Neural cell (in vitro differentiated cells): ENCODE results near the gene ARFGAP3. TPM values are rescaled to one million over a fixed set of nuclear protein-coding genes. Genes with fewer than 3 reads are reported as not detected.

ENCODE experiments used
- H2AFZ ChIP-seq: fragments of 200-600, 300-800 bp; sonication (generic), shearing (Covaris generic); 2 replicates; pipeline ENCODE4 v1.6.0; 2014; ENCODE audit warnings: low read depth, mild to moderate bottlenecking, antibody characterized with exemption, low read length, moderate library complexity
- H3F3A ChIP-seq: fragments of 200-600 bp; shearing (Covaris generic); 2 replicates; pipeline ENCODE4 v1.6.1; 2016; ENCODE audit warnings: mild to moderate bottlenecking, moderate library complexity, mixed read lengths, antibody characterized with exemption, low read length; ENCODE audit not compliant: insufficient read depth, poor library complexity, severe bottlenecking
- H3K27ac ChIP-seq: fragments of 200-600, 300-800 bp; sonication (generic), shearing (Covaris generic); 2 replicates; pipeline ENCODE4 v1.5.1; 2014; ENCODE audit warnings: mild to moderate bottlenecking, low read length, moderate library complexity
- H3K27me3 ChIP-seq: fragments of 300-800, 200-600 bp; sonication (generic), shearing (Covaris generic); 2 replicates; pipeline ENCODE4 v1.6.0; 2014; ENCODE audit warnings: mild to moderate bottlenecking, low read depth, low read length, moderate library complexity; ENCODE audit not compliant: insufficient read depth
- H3K36me3 ChIP-seq: fragments of 300-800, 200-600 bp; sonication (generic), shearing (Covaris generic); 2 replicates; pipeline ENCODE4 v1.5.1; 2014; ENCODE audit warnings: mild to moderate bottlenecking, antibody characterized with exemption, low read length, moderate library complexity; ENCODE audit not compliant: insufficient read depth
- H3K4me2 ChIP-seq: fragments of 300-800, 200-600 bp; sonication (generic), shearing (Covaris generic); 2 replicates; pipeline ENCODE4 v1.6.0; 2014; ENCODE audit warnings: mild to moderate bottlenecking, low read length
- H3K4me3 ChIP-seq: fragments of 300-800, 200-600 bp; sonication (generic), shearing (Covaris generic); 2 replicates; pipeline ENCODE4 v1.5.1; 2014; ENCODE audit warnings: mild to moderate bottlenecking, low read length, moderate library complexity
- H3K79me2 ChIP-seq: fragments of 200-600 bp; shearing (Covaris generic); replicated peaks from 2 replicates; pipeline ENCODE4 v1.6.0; 2014; ENCODE audit warnings: mild to moderate bottlenecking, low read length, moderate library complexity; ENCODE audit not compliant: insufficient read depth
- H3K9ac ChIP-seq: fragments of 300-800, 200-600 bp; sonication (generic), shearing (Covaris generic); 2 replicates; pipeline ENCODE4 v1.6.1; 2016; ENCODE audit warnings: mild to moderate bottlenecking, low read length, mixed read lengths
- H3K9me2 ChIP-seq: fragments of 200-600 bp; shearing (Covaris generic); 2 replicates; pipeline ENCODE4 v1.6.1; 2016; ENCODE audit warnings: mild to moderate bottlenecking, low read length, mixed read lengths; ENCODE audit not compliant: insufficient read depth
- H3K9me3 ChIP-seq: fragments of 200-600, 300-800 bp; sonication (generic), shearing (Covaris generic); 2 replicates; pipeline ENCODE4 v1.6.1; 2016; ENCODE audit warnings: mild to moderate bottlenecking, mixed run types, low read length, moderate library complexity, mixed read lengths
- H4K20me1 ChIP-seq: fragments of 200-600 bp; shearing (Covaris generic); 2 replicates; pipeline ENCODE4 v1.6.1; 2016; ENCODE audit warnings: mild to moderate bottlenecking, mixed run types; ENCODE audit not compliant: insufficient read depth
- EP300 ChIP-seq: fragments of 450-650 bp; conservative IDR thresholded peaks from 2 replicates; pipeline ENCODE4 v1.6.1; 2014; ENCODE audit warnings: antibody characterized with exemption, mild to moderate bottlenecking, moderate library complexity; ENCODE audit not compliant: poor library complexity, severe bottlenecking
- EZH2 ChIP-seq: fragments of 200-600, 300-800 bp; shearing (Covaris generic), sonication (generic); IDR thresholded peaks from 2 replicates; pipeline ENCODE4 v1.6.1; 2014; ENCODE audit warnings: antibody characterized with exemption, low read length, borderline replicate concordance, mild to moderate bottlenecking; ENCODE audit not compliant: insufficient read depth, poor library complexity, severe bottlenecking
- MXI1 ChIP-seq: fragments of 450-650 bp; conservative IDR thresholded peaks from 2 replicates; pipeline ENCODE4 v1.6.1; 2014; ENCODE audit warnings: antibody characterized with exemption, mild to moderate bottlenecking; ENCODE audit not compliant: poor library complexity, severe bottlenecking
- POLR2AphosphoS5 ChIP-seq: IDR thresholded peaks from 2 replicates; pipeline ENCODE4 v1.6.1; 2012
- RAD21 ChIP-seq: fragments of 450-650 bp; conservative IDR thresholded peaks from 2 replicates; pipeline ENCODE4 v1.6.1; 2014; ENCODE audit warnings: antibody characterized with exemption, mild to moderate bottlenecking, moderate library complexity
- SMC3 ChIP-seq: fragments of 450-650 bp; conservative IDR thresholded peaks from 2 replicates; pipeline ENCODE4 v1.6.1; 2014; ENCODE audit warnings: antibody characterized with exemption, mild to moderate bottlenecking, moderate library complexity; ENCODE audit not compliant: poor library complexity
- TAF1 ChIP-seq: IDR thresholded peaks from 2 replicates; pipeline ENCODE4 v1.6.1; 2012; ENCODE audit warnings: low read depth
- polyA plus RNA-seq: library from polyadenylated mRNA; depleted of rRNA; stranded (reverse); fragments of >200 nt; gene quantifications from 2 replicates; pipeline ENCODE4 v1.2.3, GENCODE V29; 2014
- TF ChIP-seq, protein P1 (sequence below): fragments of 450-650 bp; IDR thresholded peaks from 2 replicates; pipeline ENCODE4 v1.5.1; 2014; ENCODE audit warnings: antibody characterized with exemption, mild to moderate bottlenecking, moderate library complexity; ENCODE audit not compliant: poor library complexity, severe bottlenecking
- TF ChIP-seq, protein P2 (sequence below): IDR thresholded peaks from 2 replicates; pipeline ENCODE4 v1.6.1; 2012; ENCODE audit warnings: borderline replicate concordance

The ARFGAP3 gene
- polyA plus RNA-seq, 1 donor from 2014 or later, result 80.7 TPM

DNA sequence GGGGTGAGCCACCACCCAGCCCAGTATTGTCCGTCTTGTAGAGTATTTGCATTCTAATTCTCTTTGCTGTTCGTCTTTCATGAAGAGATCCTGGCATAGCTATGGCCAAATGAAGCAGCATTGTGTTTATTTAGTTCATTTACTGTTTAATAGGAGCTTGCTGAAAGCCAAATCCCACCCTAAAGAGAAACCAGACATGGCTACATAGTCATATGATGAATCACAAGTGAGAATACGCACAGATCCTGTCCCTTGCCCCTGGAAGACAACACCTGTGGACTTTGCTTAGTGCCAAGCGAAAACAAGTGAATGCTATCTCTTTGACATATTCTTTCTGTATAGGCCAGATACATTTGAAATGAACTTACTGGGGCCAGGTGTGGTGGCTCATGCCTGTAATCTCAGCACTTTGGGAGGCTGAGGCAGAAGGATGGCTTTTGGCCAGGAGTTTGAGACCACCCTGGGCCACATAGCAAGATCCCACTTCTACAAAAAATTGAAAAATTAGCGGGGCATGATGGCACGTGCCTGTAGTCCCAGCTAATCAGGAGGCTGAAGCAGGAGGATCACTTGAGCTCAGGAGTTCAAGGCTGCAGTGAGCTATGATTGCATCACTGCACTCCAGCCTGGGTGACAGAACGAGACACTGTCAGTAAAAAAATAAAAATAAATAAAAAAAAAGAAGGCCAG, 5.1 kb upstream of the ARFGAP3 start:
- no peaks in the 10 kb centered on the region for H3K79me2 ChIP-seq
- no peak overlapping the region for H3K9ac ChIP-seq
- no peaks in the 10 kb centered on the region for H3K36me3 ChIP-seq
- no peaks in the 10 kb centered on the region for H3F3A ChIP-seq
- H4K20me1 ChIP-seq, result no peaks in the 10 kb centered on the region
- TF ChIP-seq EP300, result no peak
- TF ChIP-seq EZH2, result no peak
- TF ChIP-seq POLR2AphosphoS5, result no peak
- no peak for TF ChIP-seq TAF1
- TF ChIP-seq RAD21, result no peak
- no peak overlapping the region for H3K4me2 ChIP-seq
- H3K9me2 ChIP-seq, result no peaks in the 10 kb centered on the region
- H3K4me3 ChIP-seq, result no peak overlapping the region
- H2AFZ ChIP-seq, result no peak overlapping the region
- no peak overlapping the region for H3K27ac ChIP-seq
- H3K9me3 ChIP-seq, result no peaks in the 10 kb centered on the region
- no peaks in the 10 kb centered on the region for H3K27me3 ChIP-seq

DNA sequence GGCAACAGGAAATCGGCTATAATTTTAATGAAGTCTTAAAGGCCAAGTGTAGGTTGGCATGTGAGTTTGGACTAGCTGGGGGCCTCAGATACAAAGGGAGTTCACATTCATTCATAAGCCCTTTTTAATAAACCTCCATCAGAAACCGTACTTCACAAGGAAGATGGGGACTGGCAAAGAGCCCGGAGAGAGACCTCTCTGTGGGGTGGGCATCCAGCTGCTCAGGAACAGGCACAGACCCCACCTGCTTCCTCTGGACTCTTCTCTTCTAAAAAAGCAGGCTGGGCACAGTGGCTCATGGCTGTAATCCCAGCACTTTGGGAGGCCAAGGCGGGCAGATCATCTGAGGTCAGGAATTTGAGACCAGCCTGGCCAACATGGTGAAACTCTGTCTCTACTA, 3.9 kb upstream of the ARFGAP3 start:
- Histone ChIP-seq H3K9me2 (no peaks in the 10 kb centered on the region), H2AFZ (no peak overlapping the region), H3K79me2 (peaks cover 5% of the 10 kb centered on the region), H4K20me1 (no peaks in the 10 kb centered on the region), H3F3A (no peaks in the 10 kb centered on the region), H3K27ac (no peak overlapping the region), H3K9me3 (no peaks in the 10 kb centered on the region), H3K27me3 (no peaks in the 10 kb centered on the region), H3K36me3 (no peaks in the 10 kb centered on the region), H3K4me3 (no peak overlapping the region), H3K9ac (no peak overlapping the region), H3K4me2 (no peak overlapping the region)
- no peak for TF ChIP-seq MXI1
- TF ChIP-seq, protein P1, sequence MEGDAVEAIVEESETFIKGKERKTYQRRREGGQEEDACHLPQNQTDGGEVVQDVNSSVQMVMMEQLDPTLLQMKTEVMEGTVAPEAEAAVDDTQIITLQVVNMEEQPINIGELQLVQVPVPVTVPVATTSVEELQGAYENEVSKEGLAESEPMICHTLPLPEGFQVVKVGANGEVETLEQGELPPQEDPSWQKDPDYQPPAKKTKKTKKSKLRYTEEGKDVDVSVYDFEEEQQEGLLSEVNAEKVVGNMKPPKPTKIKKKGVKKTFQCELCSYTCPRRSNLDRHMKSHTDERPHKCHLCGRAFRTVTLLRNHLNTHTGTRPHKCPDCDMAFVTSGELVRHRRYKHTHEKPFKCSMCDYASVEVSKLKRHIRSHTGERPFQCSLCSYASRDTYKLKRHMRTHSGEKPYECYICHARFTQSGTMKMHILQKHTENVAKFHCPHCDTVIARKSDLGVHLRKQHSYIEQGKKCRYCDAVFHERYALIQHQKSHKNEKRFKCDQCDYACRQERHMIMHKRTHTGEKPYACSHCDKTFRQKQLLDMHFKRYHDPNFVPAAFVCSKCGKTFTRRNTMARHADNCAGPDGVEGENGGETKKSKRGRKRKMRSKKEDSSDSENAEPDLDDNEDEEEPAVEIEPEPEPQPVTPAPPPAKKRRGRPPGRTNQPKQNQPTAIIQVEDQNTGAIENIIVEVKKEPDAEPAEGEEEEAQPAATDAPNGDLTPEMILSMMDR, result no peak
- no peak for TF ChIP-seq RAD21
- no peak for TF ChIP-seq SMC3

DNA sequence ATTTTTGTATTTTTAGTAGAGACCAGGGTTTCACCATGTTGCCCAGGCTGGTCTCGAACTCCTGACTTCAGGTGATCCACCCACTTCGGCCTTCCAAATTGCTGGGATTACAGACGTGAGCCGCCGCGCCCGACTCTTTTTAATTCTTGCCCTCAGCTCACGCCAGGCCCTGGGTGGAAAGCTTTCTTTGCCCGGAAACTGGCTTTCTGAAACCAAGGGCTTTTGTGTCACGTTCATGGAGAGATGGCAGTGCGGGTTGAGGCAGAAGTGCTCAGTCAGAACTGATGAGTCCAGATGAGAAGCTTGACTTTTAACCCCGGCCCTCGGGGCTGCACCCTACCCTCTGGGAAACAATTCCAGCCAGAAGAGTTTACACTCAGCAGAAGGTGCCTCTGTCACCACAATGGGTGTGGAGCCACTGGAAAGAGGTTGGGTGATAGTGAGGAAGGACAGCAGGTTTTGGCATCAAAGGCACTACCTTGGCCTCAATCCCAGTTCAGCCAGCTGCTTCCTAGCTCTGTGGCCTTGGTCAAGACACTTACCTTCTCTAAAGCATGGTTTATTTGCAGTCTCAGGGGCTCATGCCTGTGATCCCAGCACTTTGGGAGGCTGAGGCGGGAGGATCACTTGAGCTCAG, 890 bp upstream of the ARFGAP3 start:
- Histone ChIP-seq H3K9me2 (no peaks in the 10 kb centered on the region), H3K36me3 (peaks cover 3% of the 10 kb centered on the region), H3K9ac (no peak overlapping the region), H4K20me1 (no peaks in the 10 kb centered on the region), H3K9me3 (no peaks in the 10 kb centered on the region), H3K79me2 (peaks cover 29% of the 10 kb centered on the region), H2AFZ (no peak overlapping the region), H3K4me3 (peak overlapping the region; percentile 92), H3F3A (no peaks in the 10 kb centered on the region), H3K27ac (no peak overlapping the region), H3K27me3 (no peaks in the 10 kb centered on the region), H3K4me2 (no peak overlapping the region)
- TF ChIP-seq EP300, result no peak
- TF ChIP-seq, protein P2, sequence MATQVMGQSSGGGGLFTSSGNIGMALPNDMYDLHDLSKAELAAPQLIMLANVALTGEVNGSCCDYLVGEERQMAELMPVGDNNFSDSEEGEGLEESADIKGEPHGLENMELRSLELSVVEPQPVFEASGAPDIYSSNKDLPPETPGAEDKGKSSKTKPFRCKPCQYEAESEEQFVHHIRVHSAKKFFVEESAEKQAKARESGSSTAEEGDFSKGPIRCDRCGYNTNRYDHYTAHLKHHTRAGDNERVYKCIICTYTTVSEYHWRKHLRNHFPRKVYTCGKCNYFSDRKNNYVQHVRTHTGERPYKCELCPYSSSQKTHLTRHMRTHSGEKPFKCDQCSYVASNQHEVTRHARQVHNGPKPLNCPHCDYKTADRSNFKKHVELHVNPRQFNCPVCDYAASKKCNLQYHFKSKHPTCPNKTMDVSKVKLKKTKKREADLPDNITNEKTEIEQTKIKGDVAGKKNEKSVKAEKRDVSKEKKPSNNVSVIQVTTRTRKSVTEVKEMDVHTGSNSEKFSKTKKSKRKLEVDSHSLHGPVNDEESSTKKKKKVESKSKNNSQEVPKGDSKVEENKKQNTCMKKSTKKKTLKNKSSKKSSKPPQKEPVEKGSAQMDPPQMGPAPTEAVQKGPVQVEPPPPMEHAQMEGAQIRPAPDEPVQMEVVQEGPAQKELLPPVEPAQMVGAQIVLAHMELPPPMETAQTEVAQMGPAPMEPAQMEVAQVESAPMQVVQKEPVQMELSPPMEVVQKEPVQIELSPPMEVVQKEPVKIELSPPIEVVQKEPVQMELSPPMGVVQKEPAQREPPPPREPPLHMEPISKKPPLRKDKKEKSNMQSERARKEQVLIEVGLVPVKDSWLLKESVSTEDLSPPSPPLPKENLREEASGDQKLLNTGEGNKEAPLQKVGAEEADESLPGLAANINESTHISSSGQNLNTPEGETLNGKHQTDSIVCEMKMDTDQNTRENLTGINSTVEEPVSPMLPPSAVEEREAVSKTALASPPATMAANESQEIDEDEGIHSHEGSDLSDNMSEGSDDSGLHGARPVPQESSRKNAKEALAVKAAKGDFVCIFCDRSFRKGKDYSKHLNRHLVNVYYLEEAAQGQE, result no peak
- TF ChIP-seq MXI1, result no peak
- no peak for TF ChIP-seq TAF1
- TF ChIP-seq, protein P1, result no peak
- no peak for TF ChIP-seq RAD21
- no peak for TF ChIP-seq SMC3
- no peak for TF ChIP-seq POLR2AphosphoS5
- TF ChIP-seq EZH2, result no peak
